ENCODE results near the gene NETO1.

Gene NETO1

GRCh38 chr18:72720116-72720515 is 147.7 kb downstream of the NETO1 start:
- no peak overlapping the region for H3K9ac ChIP-seq (ENCODE audit: low read length)
- H3K4me1 ChIP-seq (ENCODE audit: control insufficient read depth, low read depth, low read length) = no peaks in the 10 kb centered on the region
- H3K4me3 ChIP-seq (ENCODE audit: low read length) = no peak overlapping the region
- no peak overlapping the region for H3K27ac ChIP-seq (ENCODE audit: low read length)
- H3K9me3 ChIP-seq (ENCODE audit: control insufficient read depth, low read depth, low read length) = no peaks in the 10 kb centered on the region
- H3K36me3 ChIP-seq (ENCODE audit: control insufficient read depth, low read depth, low read length) = no peaks in the 10 kb centered on the region
- H3K27me3 ChIP-seq (ENCODE audit: control insufficient read depth, insufficient read depth, low read length) = no peaks in the 10 kb centered on the region

DNA sequence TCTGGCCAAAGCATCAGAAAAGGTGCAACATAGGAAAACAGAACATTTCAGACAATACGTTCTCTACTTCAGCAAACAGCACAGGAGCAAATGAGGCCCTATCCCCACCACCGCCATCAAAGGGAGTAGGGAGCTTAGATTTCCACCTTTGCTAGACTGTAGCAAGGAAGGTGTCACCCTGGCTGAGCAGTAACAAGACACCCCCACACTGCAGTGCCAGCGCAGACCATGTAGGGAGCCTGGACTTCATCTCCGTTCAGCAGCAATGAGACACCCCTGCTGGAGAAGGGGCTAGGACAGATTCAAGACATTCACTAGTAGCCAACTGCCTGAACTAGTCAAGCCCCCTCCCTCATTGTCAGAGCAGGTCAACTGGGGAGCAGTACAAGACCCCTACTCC is 163.6 kb downstream of the NETO1 start:
- H3K27ac ChIP-seq (ENCODE audit: low read length) = no peak overlapping the region

GRCh38 chr18:72700961-72701710 is 166.7 kb downstream of the NETO1 start:
- Histone ChIP-seq H3K36me3 (ENCODE audit: control insufficient read depth, low read depth, low read length) (no peaks in the 10 kb centered on the region), H3K9me3 (ENCODE audit: control insufficient read depth, low read depth, low read length) (no peaks in the 10 kb centered on the region), H3K27ac (ENCODE audit: low read length) (no peak overlapping the region), H3K9ac (ENCODE audit: low read length) (no peak overlapping the region), H3K4me3 (ENCODE audit: low read length) (no peak overlapping the region), H3K4me1 (ENCODE audit: control insufficient read depth, low read depth, low read length) (no peaks in the 10 kb centered on the region), H3K27me3 (ENCODE audit: control insufficient read depth, insufficient read depth, low read length) (no peaks in the 10 kb centered on the region)

More for the DNA sequence above, 163.6 kb downstream of the NETO1 start:
- Histone ChIP-seq H3K9ac (ENCODE audit: low read length) (no peak overlapping the region), H3K36me3 (ENCODE audit: control insufficient read depth, low read depth, low read length) (no peaks in the 10 kb centered on the region), H3K27me3 (ENCODE audit: control insufficient read depth, insufficient read depth, low read length) (no peaks in the 10 kb centered on the region), H3K4me1 (ENCODE audit: control insufficient read depth, low read depth, low read length) (no peaks in the 10 kb centered on the region), H3K4me3 (ENCODE audit: low read length) (no peak overlapping the region), H3K9me3 (ENCODE audit: control insufficient read depth, low read depth, low read length) (no peaks in the 10 kb centered on the region)

GRCh38 chr18:72697706-72698105 is 170.1 kb downstream of the NETO1 start:
- H3K27ac ChIP-seq (ENCODE audit: low read length) = no peak overlapping the region
- no peaks in the 10 kb centered on the region for H3K9me3 ChIP-seq (ENCODE audit: control insufficient read depth, low read depth, low read length)
- no peak overlapping the region for H3K9ac ChIP-seq (ENCODE audit: low read length)
- peaks cover 8% of the 10 kb centered on the region for H3K4me1 ChIP-seq (ENCODE audit: control insufficient read depth, low read depth, low read length)
- H3K36me3 ChIP-seq (ENCODE audit: control insufficient read depth, low read depth, low read length) = no peaks in the 10 kb centered on the region
- H3K27me3 ChIP-seq (ENCODE audit: control insufficient read depth, insufficient read depth, low read length) = no peaks in the 10 kb centered on the region
- H3K4me3 ChIP-seq (ENCODE audit: low read length) = no peak overlapping the region

GRCh38 chr18:72692595-72692994 is 175.2 kb downstream of the NETO1 start:
- Histone ChIP-seq H3K4me3 (ENCODE audit: low read length) (peak overlapping the region; percentile 15), H3K27me3 (ENCODE audit: control insufficient read depth, insufficient read depth, low read length) (no peaks in the 10 kb centered on the region), H3K9ac (ENCODE audit: low read length) (no peak overlapping the region), H3K9me3 (ENCODE audit: control insufficient read depth, low read depth, low read length) (no peaks in the 10 kb centered on the region), H3K4me1 (ENCODE audit: control insufficient read depth, low read depth, low read length) (peaks cover 17% of the 10 kb centered on the region), H3K36me3 (ENCODE audit: control insufficient read depth, low read depth, low read length) (no peaks in the 10 kb centered on the region), H3K27ac (ENCODE audit: low read length) (peak overlapping the region; percentile 25)

All from iPS-18a (cell line).